ENCODE results near the gene MYOZ2.
"Not testable (repeated sequence)": the region's sequence is repeated elsewhere in the genome, so short reads cannot be mapped to it uniquely, and the experiment has no call there.

The MYOZ2 gene

DNA sequence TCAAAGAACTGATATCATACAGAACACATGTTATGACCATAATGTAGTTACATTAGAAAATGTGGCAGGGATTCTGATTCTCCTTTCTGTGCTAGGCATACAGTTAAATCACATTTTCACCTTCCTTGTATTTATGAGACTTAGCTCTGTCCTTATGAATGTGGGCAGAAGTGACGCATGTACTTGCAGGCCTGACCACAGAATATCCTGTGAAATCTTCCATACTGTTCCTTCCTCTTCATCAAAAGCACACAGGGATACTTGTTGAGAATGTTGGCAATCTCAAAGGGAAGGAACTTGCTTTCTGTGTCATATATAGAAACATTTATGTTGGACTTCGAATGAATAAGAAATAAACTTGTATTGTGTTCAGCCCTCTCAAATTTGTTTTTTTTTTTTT, 17.2 kb upstream of the MYOZ2 start:
- in situ Hi-C loops (cut with HindIII; ENCODE audit: low pct_ligation_motif_present, low pct_unique_long_range_greater_than_20kb, low sequenced_read_pairs): no loop called here
- no peak for DNase-seq

GRCh38 chr4:119124352-119124751, 11.3 kb upstream of the MYOZ2 start:
- in situ Hi-C loops (cut with HindIII; ENCODE audit: low pct_ligation_motif_present, low pct_unique_long_range_greater_than_20kb, low sequenced_read_pairs): no loop called here
- no peak for DNase-seq

GRCh38 chr4:119125931-119126330, 9.7 kb upstream of the MYOZ2 start:
- no peak for DNase-seq
- in situ Hi-C loops (cut with HindIII; ENCODE audit: low pct_ligation_motif_present, low pct_unique_long_range_greater_than_20kb, low sequenced_read_pairs): no loop called here

- DNase-seq: no peak
- in situ Hi-C loops (cut with HindIII; ENCODE audit: low pct_ligation_motif_present, low pct_unique_long_range_greater_than_20kb, low sequenced_read_pairs): no loop called here
These were observed 7.5 kb upstream of the MYOZ2 start for GRCh38 chr4:119128148-119128547.

GRCh38 chr4:119130365-119131065, 5.1 kb upstream of the MYOZ2 start:
- no peak for DNase-seq
- in situ Hi-C loops (cut with HindIII; ENCODE audit: low pct_ligation_motif_present, low pct_unique_long_range_greater_than_20kb, low sequenced_read_pairs): no loop called here

DNA sequence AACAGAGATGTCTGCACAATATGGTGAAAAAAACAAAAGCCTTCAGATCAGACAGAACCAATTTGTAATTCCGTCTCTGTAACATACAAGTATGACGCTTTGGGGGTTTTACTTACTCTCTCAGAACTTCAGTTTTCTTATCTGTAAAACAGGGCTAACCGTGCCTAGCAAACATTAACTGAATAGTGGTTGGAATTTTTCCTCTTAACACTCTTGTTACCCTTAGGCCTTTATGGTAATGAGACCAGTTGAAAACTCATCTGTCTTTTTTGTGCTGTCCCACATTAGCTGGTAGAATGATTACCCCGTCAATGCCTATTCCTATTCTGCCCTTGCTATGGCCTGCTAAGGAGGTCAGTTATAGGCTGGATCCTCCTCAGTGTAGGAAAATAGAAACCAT, 4.5 kb upstream of the MYOZ2 start:
- in situ Hi-C loops (cut with HindIII; ENCODE audit: low pct_ligation_motif_present, low pct_unique_long_range_greater_than_20kb, low sequenced_read_pairs): no loop called here
- DNase-seq: no peak

DNA sequence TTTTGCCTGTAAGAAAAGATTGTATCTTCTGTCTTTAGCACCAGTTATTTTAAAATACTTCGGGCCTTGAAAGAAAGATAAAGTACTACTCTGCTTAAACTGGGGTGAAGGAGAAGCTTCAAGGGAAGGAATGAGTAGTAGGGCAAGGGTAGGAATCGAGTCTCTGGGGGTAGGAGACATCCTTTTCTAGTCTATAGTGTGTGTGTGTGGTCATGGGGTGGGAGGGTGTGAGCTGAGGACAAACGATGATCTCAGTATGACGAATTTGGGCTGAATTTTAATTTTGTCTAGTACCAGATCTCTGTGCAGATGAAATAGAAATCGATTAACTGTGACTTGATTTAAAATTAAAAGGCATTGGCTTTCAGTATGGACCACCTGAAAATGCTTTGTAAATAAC, 3.3 kb upstream of the MYOZ2 start:
- in situ Hi-C loops (cut with HindIII; ENCODE audit: low pct_ligation_motif_present, low pct_unique_long_range_greater_than_20kb, low sequenced_read_pairs): no loop called here

GRCh38 chr4:119136546-119136945, 914 bp downstream of the MYOZ2 start:
- DNase-seq: no peak
- in situ Hi-C loops (cut with HindIII; ENCODE audit: low pct_ligation_motif_present, low pct_unique_long_range_greater_than_20kb, low sequenced_read_pairs): no loop called here

More for the DNA sequence above, 3.3 kb upstream of the MYOZ2 start:
- DNase-seq: no peak

DNA sequence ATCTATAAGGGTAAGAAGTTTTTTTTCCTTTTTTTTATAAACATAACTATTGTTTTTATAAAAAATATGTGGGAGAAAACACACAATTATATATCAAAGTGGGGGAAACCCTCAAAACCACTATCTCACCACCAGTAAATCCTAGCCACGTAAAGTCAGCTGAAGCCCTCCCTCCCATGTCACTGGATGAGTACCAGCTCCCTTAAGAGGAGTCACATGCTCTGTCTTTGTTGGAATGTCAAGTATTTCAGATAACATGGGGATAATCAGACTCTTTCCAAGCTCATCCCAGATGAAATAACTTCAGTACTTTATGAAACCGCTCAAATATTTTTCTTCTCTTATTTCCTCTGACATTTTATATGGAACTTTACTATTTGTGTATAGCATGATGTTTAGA, 2.4 kb downstream of the MYOZ2 start:
- in situ Hi-C loops (cut with HindIII; ENCODE audit: low pct_ligation_motif_present, low pct_unique_long_range_greater_than_20kb, low sequenced_read_pairs): no loop called here
- DNase-seq: peak; percentile 3

GRCh38 chr4:119139311-119139710, 3.7 kb downstream of the MYOZ2 start:
- in situ Hi-C loops (cut with HindIII; ENCODE audit: low pct_ligation_motif_present, low pct_unique_long_range_greater_than_20kb, low sequenced_read_pairs): no loop called here
- no peak for DNase-seq

GRCh38 chr4:119139822-119140252, 4.2 kb downstream of the MYOZ2 start:
- in situ Hi-C loops (cut with HindIII; ENCODE audit: low pct_ligation_motif_present, low pct_unique_long_range_greater_than_20kb, low sequenced_read_pairs): no loop called here
- DNase-seq: no peak

GRCh38 chr4:119141283-119141682, 5.7 kb downstream of the MYOZ2 start:
- in situ Hi-C loops (cut with HindIII; ENCODE audit: low pct_ligation_motif_present, low pct_unique_long_range_greater_than_20kb, low sequenced_read_pairs); DNase-seq: not testable (repeated sequence)

GRCh38 chr4:119142833-119143232, 7.2 kb downstream of the MYOZ2 start:
- DNase-seq: no peak
- in situ Hi-C loops (cut with HindIII; ENCODE audit: low pct_ligation_motif_present, low pct_unique_long_range_greater_than_20kb, low sequenced_read_pairs): no loop called here

GRCh38 chr4:119143341-119143740, 7.7 kb downstream of the MYOZ2 start:
- in situ Hi-C loops (cut with HindIII; ENCODE audit: low pct_ligation_motif_present, low pct_unique_long_range_greater_than_20kb, low sequenced_read_pairs); DNase-seq: not testable (repeated sequence)

GRCh38 chr4:119149110-119149509, 13.5 kb downstream of the MYOZ2 start:
- no peak for DNase-seq
- in situ Hi-C loops (cut with HindIII; ENCODE audit: low pct_ligation_motif_present, low pct_unique_long_range_greater_than_20kb, low sequenced_read_pairs): no loop called here

DNA sequence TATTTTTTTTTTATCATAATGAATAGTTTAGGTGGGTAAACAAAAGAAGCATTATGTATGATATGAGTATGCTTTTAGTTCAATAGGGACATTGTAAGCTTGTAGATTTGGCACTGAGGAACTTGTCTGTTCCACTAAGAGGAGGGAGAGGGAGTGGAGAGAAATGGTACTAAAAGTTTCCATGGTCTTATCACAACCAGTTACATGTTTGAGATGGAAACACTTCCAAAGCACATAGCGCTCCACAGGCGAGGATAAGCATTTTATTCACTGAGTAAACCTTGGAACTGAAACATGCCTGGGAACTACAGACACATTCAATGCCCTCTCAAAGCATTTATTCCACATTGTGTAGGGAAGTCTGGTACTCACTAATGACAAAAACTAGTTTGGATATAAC, 15.5 kb downstream of the MYOZ2 start:
- in situ Hi-C loops (cut with HindIII; ENCODE audit: low pct_ligation_motif_present, low pct_unique_long_range_greater_than_20kb, low sequenced_read_pairs): no loop called here
- no peak for DNase-seq

- DNase-seq: no peak
- in situ Hi-C loops (cut with HindIII; ENCODE audit: low pct_ligation_motif_present, low pct_unique_long_range_greater_than_20kb, low sequenced_read_pairs): no loop called here
These were observed 17.1 kb downstream of the MYOZ2 start for GRCh38 chr4:119152741-119153140.

GRCh38 chr4:119162174-119162573, 26.5 kb downstream of the MYOZ2 start:
- DNase-seq: no peak
- in situ Hi-C loops (cut with HindIII; ENCODE audit: low pct_ligation_motif_present, low pct_unique_long_range_greater_than_20kb, low sequenced_read_pairs): no loop called here

DNA sequence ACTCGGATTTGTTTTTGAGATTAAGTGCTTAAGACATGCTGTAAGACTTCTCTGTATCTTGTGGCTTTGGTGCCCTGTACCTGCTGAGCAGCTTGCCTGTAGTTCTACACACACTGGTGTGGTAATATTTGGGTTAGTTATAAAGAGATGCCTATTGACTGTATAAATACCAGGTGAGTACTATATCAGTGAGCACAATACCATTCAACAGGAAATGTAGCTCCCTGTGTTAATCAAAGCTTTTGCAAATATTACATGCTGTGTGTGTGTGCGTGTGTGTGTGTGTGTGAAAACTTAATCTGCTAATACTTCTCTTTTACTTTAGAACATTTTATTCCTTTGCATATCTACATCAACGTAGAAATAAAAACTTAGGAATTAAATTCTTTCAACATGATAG, 30.1 kb downstream of the MYOZ2 start:
- no peak for DNase-seq
- in situ Hi-C loops (cut with HindIII; ENCODE audit: low pct_ligation_motif_present, low pct_unique_long_range_greater_than_20kb, low sequenced_read_pairs): no loop called here

GRCh38 chr4:119170195-119170594, 34.6 kb downstream of the MYOZ2 start:
- in situ Hi-C loops (cut with HindIII; ENCODE audit: low pct_ligation_motif_present, low pct_unique_long_range_greater_than_20kb, low sequenced_read_pairs): no loop called here
- no peak for DNase-seq

GRCh38 chr4:119172223-119172622, 36.6 kb downstream of the MYOZ2 start:
- no peak for DNase-seq
- in situ Hi-C loops (cut with HindIII; ENCODE audit: low pct_ligation_motif_present, low pct_unique_long_range_greater_than_20kb, low sequenced_read_pairs): no loop called here
